Effector CD8-positive, alpha-beta T cell (primary cell): ENCODE measurements around the gene DCST1.

Experiments used
- DNase-seq: peaks from one replicate; lab custom pipeline; 2025; lab: John Stamatoyannopoulos, UW

Gene DCST1

GRCh38 chr1:155053531-155054105 is 20.0 kb downstream of the DCST1 start:
- DNase-seq = no peak

GRCh38 chr1:155057104-155057503 is 23.5 kb downstream of the DCST1 start:
- no peak for DNase-seq

GRCh38 chr1:155057788-155058211 is 24.2 kb downstream of the DCST1 start:
- no peak for DNase-seq

GRCh38 chr1:155060736-155061135 is 27.1 kb downstream of the DCST1 start:
- no peak for DNase-seq

GRCh38 chr1:155061381-155062150 is 27.9 kb downstream of the DCST1 start:
- peak; percentile 92 for DNase-seq

GRCh38 chr1:155062151-155062686 is 28.6 kb downstream of the DCST1 start:
- DNase-seq = no peak

GRCh38 chr1:155062702-155063411 is 29.2 kb downstream of the DCST1 start:
- peak; percentile 54 for DNase-seq

- DNase-seq = peak; percentile 68
These were observed 30.0 kb downstream of the DCST1 start, which contains the start of gene EFNA4 for GRCh38 chr1:155063550-155064110. Gene EFNA4, plus strand, starts transcription at chr1:155063740. Its CDS starts 84 bp downstream, at chr1:155063824.

GRCh38 chr1:155064111-155064831 is 30.6 kb downstream of the DCST1 start:
- DNase-seq = no peak

GRCh38 chr1:155064832-155065429 is 31.3 kb downstream of the DCST1 start:
- DNase-seq = no peak

- DNase-seq = no peak
These were observed 33.2 kb downstream of the DCST1 start for GRCh38 chr1:155066777-155067176.

GRCh38 chr1:155068599-155068998 is 35.0 kb downstream of the DCST1 start:
- DNase-seq = no peak

GRCh38 chr1:155069551-155070157 is 36.0 kb downstream of the DCST1 start:
- DNase-seq = no peak

GRCh38 chr1:155070158-155070621 is 36.6 kb downstream of the DCST1 start:
- no peak for DNase-seq

GRCh38 chr1:155070721-155071569 is 37.3 kb downstream of the DCST1 start:
- peak; percentile 69 for DNase-seq

GRCh38 chr1:155071701-155072100 is 38.1 kb downstream of the DCST1 start:
- no peak for DNase-seq

GRCh38 chr1:155072531-155073289 is 39.1 kb downstream of the DCST1 start:
- no peak for DNase-seq

GRCh38 chr1:155073377-155074242 is 40.0 kb downstream of the DCST1 start:
- DNase-seq = no peak
